NT2/D1 (cell line): Measurements from ENCODE around the gene UBR4.

Source experiments
- DNase-seq: peaks from one replicate; pipeline ENCODE4 v3.0.0-alpha.2; 2011; ENCODE audit warnings: low read depth, low spot score
- H3K27me3 ChIP-seq: 2 replicates; pipeline ENCODE4 v1.6.0; 2011; ENCODE audit warnings: mild to moderate bottlenecking; ENCODE audit not compliant: insufficient read length, insufficient read depth
- H3K36me3 ChIP-seq: 2 replicates; pipeline ENCODE4 v1.6.1; 2011; ENCODE audit warnings: mild to moderate bottlenecking, low read length, mixed read lengths; ENCODE audit not compliant: insufficient read depth, insufficient read length
- H3K4me1 ChIP-seq: 2 replicates; pipeline ENCODE4 v1.5.1; 2011; ENCODE audit not compliant: insufficient read depth, insufficient read length
- H3K4me3 ChIP-seq: 2 replicates; pipeline ENCODE4 v1.5.1; 2011; ENCODE audit warnings: low read depth; ENCODE audit not compliant: insufficient read length
- H3K9ac ChIP-seq: 2 replicates; pipeline ENCODE4 v1.6.0; 2011; ENCODE audit warnings: low read depth; ENCODE audit not compliant: insufficient read length
- H3K9me3 ChIP-seq: 2 replicates; pipeline ENCODE4 v1.5.1; 2011; ENCODE audit warnings: mild to moderate bottlenecking, low read length; ENCODE audit not compliant: insufficient read depth
- SUZ12 ChIP-seq: IDR thresholded peaks from 2 replicates; pipeline ENCODE4 v1.6.1; 2011; ENCODE audit not compliant: insufficient read length, insufficient read depth; ENCODE audit errors: extremely low read depth
- YY1 ChIP-seq: IDR thresholded peaks from 2 replicates; pipeline ENCODE4 v1.6.1; 2011; ENCODE audit not compliant: insufficient read length, insufficient read depth
- ZNF274 ChIP-seq: IDR thresholded peaks from 2 replicates; pipeline ENCODE4 v1.6.1; 2011; ENCODE audit warnings: mild to moderate bottlenecking, low read depth, low read length

Gene UBR4

GRCh38 chr1:19101244-19101643 is 108.8 kb downstream of the UBR4 start:
- TF ChIP-seq ZNF274 = no peak
- no peak for DNase-seq
- no peak overlapping the region for H3K4me3 ChIP-seq
- H3K4me1 ChIP-seq = no peaks in the 10 kb centered on the region
- peaks cover 98% of the 10 kb centered on the region for H3K36me3 ChIP-seq
- H3K9ac ChIP-seq = no peak overlapping the region
- H3K9me3 ChIP-seq = no peaks in the 10 kb centered on the region
- H3K27me3 ChIP-seq = no peaks in the 10 kb centered on the region

GRCh38 chr1:19100028-19100427 is 110.0 kb downstream of the UBR4 start:
- Histone ChIP-seq H3K4me3 (no peak overlapping the region), H3K9ac (no peak overlapping the region), H3K9me3 (no peaks in the 10 kb centered on the region), H3K27me3 (no peaks in the 10 kb centered on the region), H3K4me1 (no peaks in the 10 kb centered on the region), H3K36me3 (peaks cover 98% of the 10 kb centered on the region)
- no peak for TF ChIP-seq SUZ12
- no peak for DNase-seq

GRCh38 chr1:19096990-19097389 is 113.1 kb downstream of the UBR4 start:
- Histone ChIP-seq H3K9ac (no peak overlapping the region), H3K4me3 (no peak overlapping the region), H3K9me3 (no peaks in the 10 kb centered on the region), H3K36me3 (peaks cover 99% of the 10 kb centered on the region), H3K4me1 (no peaks in the 10 kb centered on the region), H3K27me3 (no peaks in the 10 kb centered on the region)
- TF ChIP-seq YY1 (no peak), ZNF274 (no peak), SUZ12 (no peak)
- DNase-seq = no peak

- TF ChIP-seq ZNF274 = no peak
- no peak for DNase-seq
- Histone ChIP-seq H3K9ac (no peak overlapping the region), H3K4me1 (no peaks in the 10 kb centered on the region), H3K9me3 (no peaks in the 10 kb centered on the region), H3K36me3 (peaks cover 99% of the 10 kb centered on the region), H3K27me3 (no peaks in the 10 kb centered on the region), H3K4me3 (no peak overlapping the region)
Measured at GRCh38 chr1:19096036-19096833, 113.8 kb downstream of the UBR4 start.

GRCh38 chr1:19091196-19091953 is 118.7 kb downstream of the UBR4 start:
- H3K4me1 ChIP-seq = no peaks in the 10 kb centered on the region
- H3K9me3 ChIP-seq = no peaks in the 10 kb centered on the region
- H3K27me3 ChIP-seq = no peaks in the 10 kb centered on the region
- no peak overlapping the region for H3K4me3 ChIP-seq
- peaks cover 95% of the 10 kb centered on the region for H3K36me3 ChIP-seq
- H3K9ac ChIP-seq = no peak overlapping the region
- DNase-seq = no peak
- TF ChIP-seq SUZ12 (no peak), ZNF274 (no peak), YY1 (no peak)

- no peak overlapping the region for H3K9ac ChIP-seq
- no peaks in the 10 kb centered on the region for H3K9me3 ChIP-seq
- TF ChIP-seq SUZ12 = no peak
- no peak for TF ChIP-seq YY1
- TF ChIP-seq ZNF274 = no peak
- H3K4me1 ChIP-seq = no peaks in the 10 kb centered on the region
- H3K36me3 ChIP-seq = peaks cover 92% of the 10 kb centered on the region
- no peak overlapping the region for H3K4me3 ChIP-seq
- H3K27me3 ChIP-seq = no peaks in the 10 kb centered on the region
- DNase-seq = no peak
Measured at GRCh38 chr1:19089524-19089923, 120.5 kb downstream of the UBR4 start.

- H3K27me3 ChIP-seq = no peaks in the 10 kb centered on the region
- H3K4me1 ChIP-seq = no peaks in the 10 kb centered on the region
- peaks cover 92% of the 10 kb centered on the region for H3K36me3 ChIP-seq
- DNase-seq = no peak
- no peak overlapping the region for H3K4me3 ChIP-seq
- no peaks in the 10 kb centered on the region for H3K9me3 ChIP-seq
- no peak for TF ChIP-seq YY1
- no peak for TF ChIP-seq SUZ12
- TF ChIP-seq ZNF274 = no peak
- no peak overlapping the region for H3K9ac ChIP-seq
Measured at GRCh38 chr1:19088717-19089442, 121.2 kb downstream of the UBR4 start.
